ENCODE results near the gene CSF1. TPM values are rescaled to one million over a fixed set of nuclear protein-coding genes. Genes with fewer than 3 reads are reported as not detected.

Gene CSF1
- polyA plus RNA-seq, 1 of the 3 experiments (the other 2 are of a cell fraction) = 31.9 TPM

DNA sequence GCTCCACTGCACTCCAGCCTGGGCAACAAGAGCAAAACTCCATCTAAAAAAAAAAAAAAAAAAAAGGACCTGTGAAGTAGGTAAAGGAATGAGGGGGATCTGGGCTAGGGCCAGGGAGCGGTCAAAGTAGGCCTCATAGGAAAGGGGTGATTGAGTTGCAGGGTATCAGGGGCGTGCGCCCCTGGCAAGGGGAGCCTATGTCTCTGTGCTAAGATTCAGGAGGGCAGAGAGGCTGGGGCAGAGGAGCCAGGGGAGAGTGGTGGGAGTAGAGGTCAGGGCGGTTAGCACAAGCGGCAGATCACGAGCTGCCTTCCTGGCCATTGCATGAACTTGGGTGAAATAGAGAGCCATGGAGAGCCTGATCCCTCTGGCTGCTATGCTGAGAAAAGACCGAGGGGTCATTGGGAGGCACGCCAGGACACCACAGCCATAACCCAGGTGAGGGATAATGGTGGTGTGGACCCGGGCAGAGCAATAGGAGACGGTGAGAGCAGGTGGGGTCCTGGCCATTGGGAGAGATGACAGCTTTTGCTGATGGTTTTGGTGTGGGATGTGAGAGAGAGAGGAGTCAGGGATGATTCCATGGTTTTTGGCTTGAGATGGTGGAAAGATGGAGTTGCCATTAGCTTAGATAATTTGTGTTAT, 30.6 kb upstream of the CSF1 start:
- Histone ChIP-seq H3K4me1 (ENCODE audit: control insufficient read depth in 1 of 2, insufficient read depth in 2 of 2, low read depth in 1 of 2, low read length in 1 of 2) (peaks cover 4 to 16% of the 10 kb centered on the region in 2 experiments; a peak in 3 of 4 replicates), H2AFZ (ENCODE audit: low read depth) (no peak overlapping the region), H3K9ac (no peak overlapping the region), H3K9me3 (no peaks in the 10 kb centered on the region), H3K79me2 (ENCODE audit: insufficient read depth) (no peaks in the 10 kb centered on the region), H3F3A (replicated peaks; ENCODE audit: insufficient read depth) (no peaks in the 10 kb centered on the region), H4K20me1 (ENCODE audit: insufficient read depth) (no peaks in the 10 kb centered on the region), H3K4me3 (ENCODE audit: low read depth in 2 of 2, low read length in 1 of 2) (no peak overlapping the region), H3K36me3 (replicated peaks in 1 of 2; ENCODE audit: control insufficient read depth in 1 of 2, insufficient read depth in 2 of 2, low read length in 1 of 2) (no peaks in the 10 kb centered on the region), H3K4me2 (no peak overlapping the region), H3K27me3 (ENCODE audit: insufficient read depth) (no peaks in the 10 kb centered on the region), H3K27ac (ENCODE audit: low read depth in 2 of 2, low read length in 1 of 2) (no peak overlapping the region), H3K9me2 (no peaks in the 10 kb centered on the region)
- TF ChIP-seq, protein P1, sequence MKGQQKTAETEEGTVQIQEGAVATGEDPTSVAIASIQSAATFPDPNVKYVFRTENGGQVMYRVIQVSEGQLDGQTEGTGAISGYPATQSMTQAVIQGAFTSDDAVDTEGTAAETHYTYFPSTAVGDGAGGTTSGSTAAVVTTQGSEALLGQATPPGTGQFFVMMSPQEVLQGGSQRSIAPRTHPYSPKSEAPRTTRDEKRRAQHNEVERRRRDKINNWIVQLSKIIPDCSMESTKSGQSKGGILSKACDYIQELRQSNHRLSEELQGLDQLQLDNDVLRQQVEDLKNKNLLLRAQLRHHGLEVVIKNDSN (IDR thresholded peaks at IDR 0.05; ENCODE audit: borderline replicate concordance, low read depth) = no peak
- TF ChIP-seq FOXM1 (IDR thresholded peaks at IDR 0.05; ENCODE audit: low read depth) = no peak
- TF ChIP-seq, protein P2, sequence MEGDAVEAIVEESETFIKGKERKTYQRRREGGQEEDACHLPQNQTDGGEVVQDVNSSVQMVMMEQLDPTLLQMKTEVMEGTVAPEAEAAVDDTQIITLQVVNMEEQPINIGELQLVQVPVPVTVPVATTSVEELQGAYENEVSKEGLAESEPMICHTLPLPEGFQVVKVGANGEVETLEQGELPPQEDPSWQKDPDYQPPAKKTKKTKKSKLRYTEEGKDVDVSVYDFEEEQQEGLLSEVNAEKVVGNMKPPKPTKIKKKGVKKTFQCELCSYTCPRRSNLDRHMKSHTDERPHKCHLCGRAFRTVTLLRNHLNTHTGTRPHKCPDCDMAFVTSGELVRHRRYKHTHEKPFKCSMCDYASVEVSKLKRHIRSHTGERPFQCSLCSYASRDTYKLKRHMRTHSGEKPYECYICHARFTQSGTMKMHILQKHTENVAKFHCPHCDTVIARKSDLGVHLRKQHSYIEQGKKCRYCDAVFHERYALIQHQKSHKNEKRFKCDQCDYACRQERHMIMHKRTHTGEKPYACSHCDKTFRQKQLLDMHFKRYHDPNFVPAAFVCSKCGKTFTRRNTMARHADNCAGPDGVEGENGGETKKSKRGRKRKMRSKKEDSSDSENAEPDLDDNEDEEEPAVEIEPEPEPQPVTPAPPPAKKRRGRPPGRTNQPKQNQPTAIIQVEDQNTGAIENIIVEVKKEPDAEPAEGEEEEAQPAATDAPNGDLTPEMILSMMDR (IDR thresholded peaks at IDR 0.05) = no peak
- TF ChIP-seq NRF1 (IDR thresholded peaks at IDR 0.05; ENCODE audit: low read depth, low read length) = no peak
- TF ChIP-seq, protein P3, sequence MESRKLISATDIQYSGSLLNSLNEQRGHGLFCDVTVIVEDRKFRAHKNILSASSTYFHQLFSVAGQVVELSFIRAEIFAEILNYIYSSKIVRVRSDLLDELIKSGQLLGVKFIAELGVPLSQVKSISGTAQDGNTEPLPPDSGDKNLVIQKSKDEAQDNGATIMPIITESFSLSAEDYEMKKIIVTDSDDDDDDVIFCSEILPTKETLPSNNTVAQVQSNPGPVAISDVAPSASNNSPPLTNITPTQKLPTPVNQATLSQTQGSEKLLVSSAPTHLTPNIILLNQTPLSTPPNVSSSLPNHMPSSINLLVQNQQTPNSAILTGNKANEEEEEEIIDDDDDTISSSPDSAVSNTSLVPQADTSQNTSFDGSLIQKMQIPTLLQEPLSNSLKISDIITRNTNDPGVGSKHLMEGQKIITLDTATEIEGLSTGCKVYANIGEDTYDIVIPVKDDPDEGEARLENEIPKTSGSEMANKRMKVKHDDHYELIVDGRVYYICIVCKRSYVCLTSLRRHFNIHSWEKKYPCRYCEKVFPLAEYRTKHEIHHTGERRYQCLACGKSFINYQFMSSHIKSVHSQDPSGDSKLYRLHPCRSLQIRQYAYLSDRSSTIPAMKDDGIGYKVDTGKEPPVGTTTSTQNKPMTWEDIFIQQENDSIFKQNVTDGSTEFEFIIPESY (IDR thresholded peaks at IDR 0.05; ENCODE audit: borderline replicate concordance, low read depth) = no peak
- no peak for TF ChIP-seq RXRA (IDR thresholded peaks at IDR 0.05; ENCODE audit: borderline replicate concordance, low read depth)
- TF ChIP-seq, protein P4, sequence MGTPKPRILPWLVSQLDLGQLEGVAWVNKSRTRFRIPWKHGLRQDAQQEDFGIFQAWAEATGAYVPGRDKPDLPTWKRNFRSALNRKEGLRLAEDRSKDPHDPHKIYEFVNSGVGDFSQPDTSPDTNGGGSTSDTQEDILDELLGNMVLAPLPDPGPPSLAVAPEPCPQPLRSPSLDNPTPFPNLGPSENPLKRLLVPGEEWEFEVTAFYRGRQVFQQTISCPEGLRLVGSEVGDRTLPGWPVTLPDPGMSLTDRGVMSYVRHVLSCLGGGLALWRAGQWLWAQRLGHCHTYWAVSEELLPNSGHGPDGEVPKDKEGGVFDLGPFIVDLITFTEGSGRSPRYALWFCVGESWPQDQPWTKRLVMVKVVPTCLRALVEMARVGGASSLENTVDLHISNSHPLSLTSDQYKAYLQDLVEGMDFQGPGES (IDR thresholded peaks at IDR 0.05; ENCODE audit: low read depth, low read length) = no peak
- TF ChIP-seq SMC3 (IDR thresholded peaks at IDR 0.05; ENCODE audit: low read depth, low read length) = no peak
- TF ChIP-seq, protein P5, sequence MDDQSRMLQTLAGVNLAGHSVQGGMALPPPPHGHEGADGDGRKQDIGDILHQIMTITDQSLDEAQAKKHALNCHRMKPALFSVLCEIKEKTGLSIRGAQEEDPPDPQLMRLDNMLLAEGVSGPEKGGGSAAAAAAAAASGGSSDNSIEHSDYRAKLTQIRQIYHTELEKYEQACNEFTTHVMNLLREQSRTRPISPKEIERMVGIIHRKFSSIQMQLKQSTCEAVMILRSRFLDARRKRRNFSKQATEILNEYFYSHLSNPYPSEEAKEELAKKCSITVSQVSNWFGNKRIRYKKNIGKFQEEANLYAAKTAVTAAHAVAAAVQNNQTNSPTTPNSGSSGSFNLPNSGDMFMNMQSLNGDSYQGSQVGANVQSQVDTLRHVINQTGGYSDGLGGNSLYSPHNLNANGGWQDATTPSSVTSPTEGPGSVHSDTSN (IDR thresholded peaks at IDR 0.05) = no peak
- TF ChIP-seq EP300 (IDR thresholded peaks at IDR 0.05; ENCODE audit: borderline replicate concordance in 1 of 2, low read depth in 1 of 2, low read length in 1 of 2) = no peak
- no peak for TF ChIP-seq MXI1 (IDR thresholded peaks at IDR 0.05; ENCODE audit: low read depth, low read length)
- TF ChIP-seq YY1 (IDR thresholded peaks at IDR 0.05; ENCODE audit: low read depth) = no peak
- TF ChIP-seq TEAD4 (IDR thresholded peaks at IDR 0.05; ENCODE audit: borderline replicate concordance, insufficient read depth) = no peak
- no peak for DNase-seq
- WGBS (ENCODE audit: low lambda C conversion rate) = 94% methylated on average over 10 of the region's 10 CpGs
- CTCF ChIA-PET = interaction anchor here (1.2 kb wide), 1 partner anchor 104 kb away, joined by 5 read pairs; no protein-coding TSS in a partner anchor
- POLR2A ChIA-PET = no interaction called here

Data from SK-N-SH (cell line).